Activated T-cell treated with anti-CD3 and anti-CD28 coated beads, Interleukin-2, amount 50 U/mL, for 1 hour (primary cell): ENCODE data around the gene C17orf50.

ENCODE experiments used
- DNase-seq: peaks from one replicate; pipeline ENCODE4 v3.0.0-alpha.2; 2020

C17orf50 gene

GRCh38 chr17:35760587-35760986, at the start of gene C17orf50:
Gene C17orf50 (plus strand): TSS chr17:35760887. CDS start chr17:35760942, 55 bp downstream.
- no peak for DNase-seq

GRCh38 chr17:35710950-35711349, 49.7 kb upstream of the C17orf50 start:
- DNase-seq, result no peak

GRCh38 chr17:35713069-35713728, 47.5 kb upstream of the C17orf50 start:
- DNase-seq, result no peak

- DNase-seq, result no peak
Measured at GRCh38 chr17:35714988-35715387, 45.7 kb upstream of the C17orf50 start.

GRCh38 chr17:35715416-35715815, 45.3 kb upstream of the C17orf50 start:
- no peak for DNase-seq

DNA sequence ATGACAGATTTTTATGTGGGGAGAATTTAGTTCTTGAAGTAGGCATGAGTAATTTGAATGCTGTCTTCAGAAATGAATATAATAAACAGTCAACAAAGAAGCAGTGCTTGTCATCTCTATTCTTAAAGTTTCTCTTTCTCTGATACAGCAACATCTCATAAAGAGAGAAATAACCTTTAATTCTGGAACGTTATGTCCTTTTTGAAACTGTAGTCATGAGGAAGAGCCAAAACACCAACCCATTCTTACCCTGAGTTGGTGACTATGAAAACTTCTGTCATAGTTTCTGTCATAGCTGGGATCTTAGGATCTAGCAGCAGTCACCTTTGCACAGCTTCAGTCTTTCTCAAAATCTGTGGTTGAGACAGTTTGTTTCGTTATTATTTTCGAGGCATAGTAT, 44.5 kb upstream of the C17orf50 start:
- DNase-seq, result no peak

DNA sequence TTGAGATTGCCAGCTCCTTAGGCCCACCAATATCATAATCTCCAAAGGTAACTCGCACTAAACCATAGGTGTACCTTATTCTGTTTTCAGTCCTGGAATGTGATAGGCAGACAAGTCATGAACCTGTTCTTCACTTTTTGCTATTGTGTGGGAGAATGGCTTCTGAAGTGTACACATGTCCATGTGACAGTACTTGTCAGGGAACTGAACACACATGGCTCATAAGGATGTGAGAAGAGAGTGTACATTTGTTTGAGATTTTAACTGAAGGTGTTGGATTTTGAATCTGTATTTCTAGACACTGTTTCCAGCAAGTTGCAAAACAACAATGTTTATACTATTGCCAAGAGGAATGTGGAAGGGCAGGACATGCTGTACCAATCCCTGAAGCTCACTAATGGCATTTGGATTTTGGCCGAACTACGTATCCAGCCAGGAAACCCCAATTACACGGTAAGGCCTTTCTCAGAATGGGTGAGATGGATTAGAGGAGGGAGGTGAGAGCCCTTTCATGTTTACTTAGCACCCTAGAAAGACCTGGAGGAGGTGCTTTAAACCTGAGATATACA, 43.7 kb upstream of the C17orf50 start:
- no peak for DNase-seq

DNA sequence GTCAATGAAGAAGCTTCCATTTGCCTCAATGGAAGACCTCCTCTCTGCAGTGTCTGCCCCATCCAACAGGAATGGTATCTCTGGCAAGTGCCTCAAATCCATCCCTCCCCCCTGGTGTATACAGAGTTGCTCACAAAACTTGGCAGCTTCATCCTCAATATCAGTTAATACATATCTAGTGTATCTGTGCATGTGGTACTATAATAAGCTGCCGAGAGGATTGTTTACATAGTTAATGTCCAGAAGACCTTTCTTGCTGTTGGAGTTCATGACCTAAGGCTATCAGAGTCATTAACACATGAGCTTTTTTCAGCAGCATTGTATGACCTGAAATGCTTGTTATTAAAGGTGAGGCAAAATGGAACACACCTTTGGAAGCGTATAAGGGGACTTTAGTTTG, 43.2 kb upstream of the C17orf50 start:
- DNase-seq, result no peak

- no peak for DNase-seq
Measured at GRCh38 chr17:35723735-35724134, 37.0 kb upstream of the C17orf50 start.

DNA sequence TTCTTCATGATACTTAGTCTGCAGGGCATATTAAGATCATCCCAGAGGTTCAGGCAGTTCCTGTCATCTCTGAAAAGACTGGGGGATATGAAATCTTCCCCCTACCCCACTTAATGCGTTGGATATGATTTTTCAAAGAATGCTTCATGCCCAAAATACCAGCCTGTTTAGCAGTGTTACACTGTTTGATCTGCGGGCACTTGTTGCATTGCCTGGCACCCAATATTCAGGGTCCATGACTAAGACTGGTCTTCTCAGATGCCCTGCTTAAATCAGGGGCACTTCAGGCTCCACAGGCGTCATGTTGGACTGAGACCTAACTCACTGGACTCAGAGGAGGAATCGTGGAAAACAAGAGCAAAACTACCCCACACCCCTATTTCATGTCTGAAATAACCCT, 35.6 kb upstream of the C17orf50 start:
- DNase-seq, result no peak

DNA sequence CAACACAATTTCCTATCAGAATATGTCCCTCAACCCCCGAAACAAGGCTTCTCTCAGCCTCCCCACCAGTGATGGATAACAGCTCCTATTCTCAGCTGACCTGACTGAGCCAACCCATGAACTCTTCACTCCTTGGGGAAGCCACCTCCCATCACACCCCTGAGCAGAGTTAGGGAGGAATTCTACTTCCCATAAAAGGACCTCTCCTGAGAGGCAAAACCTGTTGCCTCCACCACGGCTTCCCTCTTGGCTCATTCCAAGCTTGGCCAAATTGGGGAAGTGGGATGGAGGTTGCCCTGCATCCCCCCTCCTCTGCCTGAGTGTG, 34.9 kb upstream of the C17orf50 start:
- DNase-seq, result no peak

- DNase-seq, result no peak
Measured at GRCh38 chr17:35726127-35726952, 34.3 kb upstream of the C17orf50 start.

DNA sequence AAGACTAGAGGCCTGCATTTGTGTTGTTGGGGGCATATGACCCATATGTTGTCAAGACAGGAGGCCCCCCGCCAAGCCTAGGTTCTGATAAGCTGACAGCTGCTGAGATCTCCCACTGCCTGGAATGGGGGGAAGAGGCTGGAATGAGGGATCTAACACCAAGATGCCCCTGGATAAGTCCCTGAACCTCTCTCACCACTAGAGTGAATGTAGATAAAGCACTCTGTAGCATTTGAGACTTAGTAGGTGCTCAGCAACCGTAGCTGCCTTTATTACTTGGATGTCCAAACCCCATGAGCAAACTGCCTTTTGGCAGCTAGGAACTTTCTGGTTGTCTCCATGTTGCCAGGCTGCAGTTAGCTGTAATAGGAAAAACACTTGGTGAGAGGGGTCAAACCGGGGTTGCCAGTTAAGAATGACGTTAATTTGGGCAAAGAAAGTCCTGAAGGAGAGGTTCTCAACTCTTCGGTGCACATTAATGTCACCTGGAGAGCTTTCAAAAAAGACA, 33.7 kb upstream of the C17orf50 start:
- DNase-seq, result no peak

GRCh38 chr17:35727635-35728034, 33.1 kb upstream of the C17orf50 start:
- no peak for DNase-seq

DNA sequence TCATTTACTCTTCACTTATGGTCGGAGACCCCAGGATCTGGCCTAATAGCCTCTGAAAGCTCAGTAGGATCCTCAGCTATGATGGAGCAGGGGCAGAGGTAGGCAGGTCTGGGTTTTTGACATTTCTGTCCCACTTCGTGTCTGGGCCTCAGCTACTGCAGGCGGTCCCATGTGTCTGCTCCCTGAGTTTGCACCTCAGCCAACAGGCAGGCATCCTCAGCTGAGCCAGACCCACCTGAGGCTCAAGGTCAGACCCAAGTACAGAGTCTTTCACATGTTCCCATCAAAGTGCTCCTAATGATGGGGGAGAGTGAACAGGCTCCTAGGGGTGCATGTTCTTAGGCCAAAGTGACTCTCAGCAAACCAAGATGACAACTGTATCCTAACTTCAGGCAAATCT, 32.1 kb upstream of the C17orf50 start:
- no peak for DNase-seq

DNA sequence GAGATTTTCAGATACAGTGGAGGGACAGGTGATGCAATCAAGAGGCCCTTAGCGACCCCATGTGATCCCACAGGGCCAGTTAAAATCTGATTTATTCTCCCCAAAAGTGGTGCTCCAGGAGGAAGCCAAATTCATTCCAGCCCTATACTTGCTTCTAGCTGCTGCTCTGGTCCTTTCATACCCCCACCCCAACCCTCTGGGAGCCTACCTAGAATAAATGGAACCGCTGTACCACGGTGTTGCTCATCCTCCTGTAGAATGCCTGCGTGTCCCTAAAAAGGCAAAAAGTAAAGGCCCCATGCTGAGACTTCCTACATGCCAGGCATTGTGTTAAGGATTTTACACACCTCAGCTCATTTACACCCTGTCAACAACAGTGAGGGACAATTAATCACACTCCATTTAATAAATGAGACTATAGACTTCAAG, 31.3 kb upstream of the C17orf50 start:
- no peak for DNase-seq

GRCh38 chr17:35730400-35731005, 30.2 kb upstream of the C17orf50 start:
- DNase-seq, result no peak

DNA sequence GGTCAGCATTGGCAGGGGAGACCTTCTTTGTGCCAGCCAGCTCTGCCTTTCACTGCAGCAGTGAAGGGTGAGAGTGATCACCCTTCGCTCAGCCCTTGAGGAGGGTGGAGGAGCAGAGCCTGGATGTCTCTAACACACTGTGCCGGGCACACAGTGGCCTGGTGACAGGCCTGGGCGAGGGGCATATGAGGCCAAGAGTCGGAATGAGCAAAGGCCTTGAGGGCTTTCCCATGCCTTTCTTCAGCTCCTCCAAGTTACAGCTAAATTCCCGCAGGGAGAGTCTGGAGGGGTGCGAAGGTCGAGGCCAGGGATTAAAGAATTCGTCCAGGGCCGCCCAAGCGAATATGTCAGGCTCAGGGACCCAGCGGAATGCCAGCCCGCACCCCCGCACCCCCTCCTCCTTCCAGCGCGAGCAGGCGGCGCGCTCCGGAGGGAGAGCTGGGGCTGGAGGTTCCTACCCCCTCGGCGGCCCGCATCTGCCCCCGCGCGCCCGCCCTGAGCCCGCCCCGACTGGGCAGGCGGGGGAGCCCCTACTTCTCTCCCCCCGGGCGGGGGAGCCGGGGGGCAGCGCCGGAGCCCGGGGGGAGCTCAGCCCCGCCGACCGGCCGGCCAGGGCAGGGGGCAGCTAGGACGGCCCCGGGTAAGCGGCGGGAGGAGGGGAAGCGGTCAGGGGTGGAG, 29.3 kb upstream of the C17orf50 start, which contains the start of gene RASL10B:
Gene RASL10B, plus strand, starts transcription at position 401 of the 678 bp plus-strand sequence. CDS start 3,546 bp downstream, outside the sequence.
- DNase-seq, result peak; percentile 63

DNA sequence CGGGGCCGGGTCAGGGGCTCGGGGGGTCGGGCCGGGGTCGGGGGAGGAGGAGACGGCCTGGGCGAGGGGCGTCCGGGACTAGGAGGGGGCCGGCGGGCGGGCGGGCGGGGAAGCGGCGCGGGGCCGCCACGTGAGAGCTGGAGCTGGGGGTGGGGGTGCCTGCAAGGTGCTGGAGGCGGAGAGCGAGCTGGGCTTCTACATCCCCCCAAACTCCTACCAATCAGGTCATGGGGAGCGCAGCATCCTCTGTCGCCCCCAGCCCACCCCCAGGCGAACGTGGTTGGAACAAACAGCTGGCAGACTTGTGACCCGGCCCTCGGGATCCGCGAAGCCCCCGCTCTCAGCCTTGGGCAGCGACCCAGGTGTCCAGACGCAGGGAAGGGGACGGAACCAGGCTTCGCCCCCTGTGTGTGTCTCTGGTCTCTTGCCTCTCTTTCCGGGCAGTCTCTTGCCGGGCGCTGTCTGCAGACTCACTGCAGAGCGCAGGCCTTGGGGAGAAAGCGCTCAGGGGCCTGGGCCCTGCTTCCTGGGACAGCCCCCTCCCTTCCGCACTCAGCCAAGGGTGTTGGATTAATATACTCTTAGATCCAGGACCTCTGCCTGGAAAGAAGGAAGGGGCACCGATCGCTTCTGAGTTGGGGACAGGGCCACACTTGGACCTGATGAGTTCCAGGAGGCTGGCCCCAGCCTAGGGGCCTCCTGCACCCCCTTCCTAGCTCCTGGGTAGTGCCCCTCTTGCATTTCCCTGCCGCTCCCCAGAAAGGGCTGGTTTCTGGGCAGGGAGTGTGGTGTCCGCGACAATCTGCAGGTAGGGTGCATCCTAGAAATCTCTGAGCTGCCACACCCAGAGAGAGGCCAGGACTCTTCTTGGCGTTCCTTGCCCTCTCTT, 28.5 kb upstream of the C17orf50 start:
- DNase-seq, result no peak

DNA sequence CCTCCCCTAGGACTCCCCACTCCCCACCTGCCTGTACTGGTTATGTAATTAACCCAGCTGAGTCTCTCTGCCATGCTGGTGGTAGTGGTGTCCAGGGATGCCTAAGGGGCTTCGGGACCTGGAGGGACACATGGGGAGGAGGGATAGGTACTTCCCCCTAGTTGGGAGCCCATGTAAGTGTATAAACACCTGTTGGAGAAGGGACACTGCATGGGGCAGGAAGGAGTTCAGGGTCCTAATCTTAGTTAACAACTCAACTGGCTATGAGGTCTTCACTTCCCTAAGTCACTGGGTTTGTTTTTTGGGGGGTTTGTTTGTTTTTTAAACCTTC, 27.9 kb upstream of the C17orf50 start:
- no peak for DNase-seq

DNA sequence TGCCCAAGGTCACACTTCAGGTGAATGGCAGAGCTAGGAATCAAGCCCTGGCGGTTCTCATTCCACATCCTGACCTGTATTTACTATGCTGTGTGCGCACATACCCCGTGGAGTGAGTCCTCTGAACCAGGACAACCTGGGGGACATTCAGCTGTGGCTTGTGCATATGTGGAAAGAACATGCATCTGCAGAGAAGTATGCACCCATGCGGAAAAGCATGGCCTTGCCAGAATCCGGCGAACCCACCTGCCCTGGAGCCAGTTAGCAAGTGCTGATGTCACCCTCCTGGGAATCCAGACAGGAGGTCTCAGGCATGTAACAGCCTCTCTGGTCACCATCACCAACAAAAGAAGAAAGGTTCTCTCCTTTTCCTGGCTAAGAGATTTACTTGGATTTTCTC, 27.3 kb upstream of the C17orf50 start:
- no peak for DNase-seq

- no peak for DNase-seq
Measured at GRCh38 chr17:35734396-35734795, 26.3 kb upstream of the C17orf50 start.
